ENCODE measurements around the gene ZNF808. TPM values are rescaled to one million over a fixed set of nuclear protein-coding genes. Genes with fewer than 3 reads are reported as not detected.
"Not testable (repeated sequence)": the region's sequence is repeated elsewhere in the genome, so short reads cannot be mapped to it uniquely, and the experiment has no call there.

The ZNF808 gene
- total and polyA plus RNA-seq, 2 of the 4 experiments (the other 2 are of a cell fraction), result 3.6 to 19.9 TPM

DNA sequence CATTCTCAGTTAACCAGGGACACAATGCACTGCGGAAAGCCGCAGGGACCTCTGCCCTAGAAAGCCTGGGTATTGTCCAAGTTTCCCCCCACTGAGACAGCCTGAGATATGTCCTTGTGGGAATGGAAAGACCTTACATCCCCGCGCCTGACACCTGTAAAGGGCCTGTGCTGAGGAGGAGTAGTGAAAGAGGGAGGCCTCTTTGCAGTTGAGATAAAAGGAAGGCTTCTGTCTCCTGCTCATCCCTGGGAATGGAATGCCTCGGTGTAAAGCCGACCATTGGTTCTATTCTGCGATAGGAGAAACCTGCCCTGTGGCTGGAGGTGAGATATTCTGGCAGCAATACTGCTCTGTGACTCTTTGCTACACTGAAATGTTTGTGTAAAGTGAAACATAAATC, 8.3 kb upstream of the ZNF808 start:
- H3K56ac ChIP-seq (ENCODE audit: extremely low read depth, insufficient read depth, low read length); H2AK5ac ChIP-seq (ENCODE audit: low read depth, low read length); H3K27me3 ChIP-seq (ENCODE audit: control insufficient read depth, insufficient read depth, low read length); H3K9ac ChIP-seq (ENCODE audit: low read depth, low read length); H4K20me1 ChIP-seq (ENCODE audit: insufficient read depth, low read length); H4K8ac ChIP-seq (ENCODE audit: low read depth in 2 of 2, low read length in 2 of 2); H4K91ac ChIP-seq (ENCODE audit: insufficient read depth, low read depth, low read length); H2BK120ac ChIP-seq (ENCODE audit: low read depth, low read length); H2BK5ac ChIP-seq (ENCODE audit: low read depth, low read length, poor library complexity, severe bottlenecking); H2AK9ac ChIP-seq (replicated peaks; ENCODE audit: low read depth, low read length, poor library complexity); CTCF ChIA-PET; H3K36me3 ChIP-seq (ENCODE audit: control insufficient read depth, insufficient read depth, low read length); H3K27ac ChIP-seq (ENCODE audit: insufficient read depth, low read length); H3K4ac ChIP-seq (ENCODE audit: low read depth, low read length); H3K14ac ChIP-seq (replicated peaks; ENCODE audit: low read depth, low read length); H3K4me2 ChIP-seq (ENCODE audit: low read depth, low read length); DNase-seq; H3K4me1 ChIP-seq (ENCODE audit: control insufficient read depth, insufficient read depth, low read length); intact Hi-C loops (cut with micrococcal nuclease); BruUV-seq (replicated peaks); H3K9me1 ChIP-seq (ENCODE audit: insufficient read depth, low read length); H3K4me3 ChIP-seq (ENCODE audit: insufficient read depth, low read depth, low read length); H3K79me1 ChIP-seq (ENCODE audit: low read depth in 1 of 2, low read length in 2 of 2); H4K5ac ChIP-seq (ENCODE audit: low read depth, low read length); H2AFZ ChIP-seq (replicated peaks; ENCODE audit: low read length, poor library complexity); H3K23ac ChIP-seq (ENCODE audit: low read depth, low read length); ATAC-seq (ENCODE audit: low read depth); H2BK20ac ChIP-seq (ENCODE audit: low read depth, low read length); H3K18ac ChIP-seq (ENCODE audit: low read depth, low read length); in situ Hi-C loops (cut with MboI; ENCODE audit: low sequenced_read_pairs); dilution Hi-C loops (cut with HindIII; ENCODE audit: low sequenced_read_pairs, unreplicated experiment); POLR2A ChIA-PET (ENCODE audit: unreplicated experiment); H2BK15ac ChIP-seq (ENCODE audit: low read depth, low read length): not testable (repeated sequence)
- H3K9me3 ChIP-seq (ENCODE audit: control insufficient read depth, insufficient read depth, low read length), result peaks cover 26% of the 10 kb centered on the region
- no CpG with 5 or more reads among the region's 7 CpGs for WGBS, 2 experiments (ENCODE audit: extremely low coverage in 2 of 2, insufficient read length in 1 of 2)

All from IMR-90 (cell line).